ENCODE results near the gene IL18BP. TPM values are rescaled to one million over a fixed set of nuclear protein-coding genes. Genes with fewer than 3 reads are reported as not detected.
A peak's percentile ranks its signal among the peaks of the same experiment; 100 is the strongest.

The IL18BP gene
- total RNA-seq, 3 donors from 2014 or later = 7.6 to 14.5 (median 13.7) TPM

DNA sequence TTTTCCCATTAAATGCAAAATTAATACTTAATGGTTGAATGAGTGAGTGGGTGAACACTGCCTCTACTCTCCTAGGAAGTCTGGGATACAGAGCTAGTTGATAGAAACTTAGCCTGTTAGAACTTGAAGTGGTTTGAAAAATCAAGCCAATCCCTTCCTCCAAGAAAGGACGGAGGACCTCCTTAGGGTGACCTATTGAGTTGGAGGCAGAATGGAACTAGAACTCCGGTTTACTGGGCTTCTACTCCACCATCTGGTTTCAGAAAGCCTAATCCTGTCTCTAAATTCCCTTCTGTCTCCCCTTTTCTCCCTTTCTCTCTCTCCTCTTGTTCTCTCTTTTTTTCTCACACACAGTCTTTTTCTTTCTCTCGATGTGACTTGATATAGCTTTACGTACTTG lies 19.6 kb upstream of the IL18BP start:
- Histone ChIP-seq H3K4me3 (no peak overlapping the region), H3K9me3 (no peaks in the 10 kb centered on the region), H3K36me3 (ENCODE audit: low read depth) (no peaks in the 10 kb centered on the region), H3K4me1 (ENCODE audit: low read depth) (no peaks in the 10 kb centered on the region)
- TF ChIP-seq, protein P1, sequence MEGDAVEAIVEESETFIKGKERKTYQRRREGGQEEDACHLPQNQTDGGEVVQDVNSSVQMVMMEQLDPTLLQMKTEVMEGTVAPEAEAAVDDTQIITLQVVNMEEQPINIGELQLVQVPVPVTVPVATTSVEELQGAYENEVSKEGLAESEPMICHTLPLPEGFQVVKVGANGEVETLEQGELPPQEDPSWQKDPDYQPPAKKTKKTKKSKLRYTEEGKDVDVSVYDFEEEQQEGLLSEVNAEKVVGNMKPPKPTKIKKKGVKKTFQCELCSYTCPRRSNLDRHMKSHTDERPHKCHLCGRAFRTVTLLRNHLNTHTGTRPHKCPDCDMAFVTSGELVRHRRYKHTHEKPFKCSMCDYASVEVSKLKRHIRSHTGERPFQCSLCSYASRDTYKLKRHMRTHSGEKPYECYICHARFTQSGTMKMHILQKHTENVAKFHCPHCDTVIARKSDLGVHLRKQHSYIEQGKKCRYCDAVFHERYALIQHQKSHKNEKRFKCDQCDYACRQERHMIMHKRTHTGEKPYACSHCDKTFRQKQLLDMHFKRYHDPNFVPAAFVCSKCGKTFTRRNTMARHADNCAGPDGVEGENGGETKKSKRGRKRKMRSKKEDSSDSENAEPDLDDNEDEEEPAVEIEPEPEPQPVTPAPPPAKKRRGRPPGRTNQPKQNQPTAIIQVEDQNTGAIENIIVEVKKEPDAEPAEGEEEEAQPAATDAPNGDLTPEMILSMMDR (IDR thresholded peaks at IDR 0.05) = no peak
- ATAC-seq (no peak), DNase-seq (no peak)
- intact Hi-C loops (cut with DNase I, micrococcal nuclease) = no loop called here

DNA sequence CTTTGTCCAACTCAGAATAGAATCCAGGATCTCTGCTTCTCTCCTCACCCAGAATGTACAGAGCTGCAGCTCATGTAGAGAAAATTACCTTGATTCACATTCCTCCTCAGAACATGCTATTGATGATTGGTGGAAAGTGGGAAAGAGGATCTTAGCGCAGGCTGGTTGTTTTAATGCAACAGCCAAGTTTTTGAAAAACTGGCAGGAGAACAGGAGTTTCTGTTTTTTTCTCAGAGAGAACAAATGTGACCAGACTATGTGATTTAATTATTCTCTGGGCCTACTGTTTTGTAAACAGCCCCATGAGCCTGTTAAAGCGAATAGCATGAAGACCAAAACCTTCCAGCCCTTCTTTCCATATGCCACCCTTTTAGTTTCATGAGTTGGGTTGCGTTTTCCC lies 19.1 kb upstream of the IL18BP start:
- DNase-seq (no peak), ATAC-seq (no peak)
- H3K4me1 ChIP-seq (ENCODE audit: low read depth) = no peaks in the 10 kb centered on the region
- TF ChIP-seq, protein P1 (IDR thresholded peaks at IDR 0.05) = no peak
- H3K9me3 ChIP-seq = no peaks in the 10 kb centered on the region
- intact Hi-C loops (cut with DNase I, micrococcal nuclease) = no loop called here
- no peak overlapping the region for H3K4me3 ChIP-seq
- no peaks in the 10 kb centered on the region for H3K36me3 ChIP-seq (ENCODE audit: low read depth)

DNA sequence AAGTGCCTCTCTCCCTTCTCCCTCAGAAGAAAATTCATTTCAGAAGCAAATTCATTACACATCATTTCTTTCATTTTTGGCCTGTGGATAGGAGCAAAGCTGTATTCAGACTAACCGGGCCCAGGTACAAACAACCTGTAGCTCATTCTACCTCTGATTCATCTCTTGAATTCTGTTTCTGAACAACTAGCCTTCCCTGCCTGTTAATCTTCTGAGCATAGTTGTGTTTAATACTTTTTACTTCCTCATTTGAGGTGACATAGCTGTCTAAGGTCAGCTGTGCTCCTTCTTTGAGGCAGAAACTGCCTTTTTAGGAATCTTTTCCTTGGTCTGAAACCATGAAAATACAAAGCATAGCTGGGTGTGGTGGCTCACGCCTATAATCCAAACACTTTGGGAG lies 12.6 kb upstream of the IL18BP start:
- intact Hi-C loops (cut with DNase I, micrococcal nuclease) = no loop called here
- H3K9me3 ChIP-seq = no peaks in the 10 kb centered on the region
- no peaks in the 10 kb centered on the region for H3K4me1 ChIP-seq (ENCODE audit: low read depth)
- H3K36me3 ChIP-seq (ENCODE audit: low read depth) = no peaks in the 10 kb centered on the region
- no peak overlapping the region for H3K4me3 ChIP-seq
- TF ChIP-seq, protein P1 (IDR thresholded peaks at IDR 0.05) = no peak
- ATAC-seq (peak; percentile 23), DNase-seq (no peak)

DNA sequence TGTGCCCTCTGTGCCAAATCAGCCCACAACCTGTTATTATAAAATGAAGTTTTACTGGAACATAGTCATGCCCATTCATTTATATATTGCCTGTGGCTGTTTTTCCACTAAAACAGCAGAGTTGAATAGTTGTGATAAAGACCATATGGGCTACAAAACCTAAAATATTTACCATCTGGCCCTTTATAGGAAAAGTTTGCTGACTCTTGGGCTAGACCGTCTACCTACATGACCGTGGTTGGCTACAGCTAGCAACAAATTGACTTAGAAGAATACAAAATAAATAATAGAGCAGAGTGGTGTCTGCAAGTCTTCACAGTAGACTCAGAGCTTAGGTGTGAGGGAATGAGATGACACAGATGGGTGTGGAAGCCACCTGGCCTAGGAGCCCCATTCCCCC lies 11.2 kb upstream of the IL18BP start:
- DNase-seq = no peak

DNA sequence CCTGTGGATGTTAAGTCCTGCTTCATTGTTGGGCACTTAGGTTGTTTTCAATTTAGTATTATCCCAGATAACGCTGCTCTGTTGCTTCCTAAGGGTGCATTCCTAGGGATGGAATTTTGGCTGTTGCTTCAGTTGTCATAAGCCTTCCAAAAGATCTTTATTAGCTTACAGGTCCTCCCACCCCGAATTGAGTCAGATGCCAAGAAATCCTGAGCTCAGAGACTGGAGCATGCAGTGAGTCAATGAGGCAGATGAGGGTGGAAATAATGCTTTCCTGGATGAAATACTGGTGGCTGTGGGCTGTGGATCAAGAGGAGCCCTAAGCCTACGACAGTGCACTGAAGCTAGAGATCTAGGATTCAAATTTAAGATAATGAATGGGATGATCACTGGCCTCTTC lies 10.7 kb upstream of the IL18BP start:
- H3K4me3 ChIP-seq = no peak overlapping the region
- intact Hi-C loops (cut with DNase I, micrococcal nuclease) = no loop called here
- DNase-seq = no peak
- no peaks in the 10 kb centered on the region for H3K36me3 ChIP-seq (ENCODE audit: low read depth)
- H3K9me3 ChIP-seq = no peaks in the 10 kb centered on the region
- no peaks in the 10 kb centered on the region for H3K4me1 ChIP-seq (ENCODE audit: low read depth)
- TF ChIP-seq, protein P1 (IDR thresholded peaks at IDR 0.05) = no peak
- no peak for ATAC-seq

More for the DNA sequence above, 11.2 kb upstream of the IL18BP start:
- no peaks in the 10 kb centered on the region for H3K36me3 ChIP-seq (ENCODE audit: low read depth)
- H3K4me1 ChIP-seq (ENCODE audit: low read depth) = no peaks in the 10 kb centered on the region
- ATAC-seq = no peak
- TF ChIP-seq, protein P1 (IDR thresholded peaks at IDR 0.05) = no peak
- no peaks in the 10 kb centered on the region for H3K9me3 ChIP-seq
- intact Hi-C loops (cut with DNase I, micrococcal nuclease) = no loop called here
- no peak overlapping the region for H3K4me3 ChIP-seq

DNA sequence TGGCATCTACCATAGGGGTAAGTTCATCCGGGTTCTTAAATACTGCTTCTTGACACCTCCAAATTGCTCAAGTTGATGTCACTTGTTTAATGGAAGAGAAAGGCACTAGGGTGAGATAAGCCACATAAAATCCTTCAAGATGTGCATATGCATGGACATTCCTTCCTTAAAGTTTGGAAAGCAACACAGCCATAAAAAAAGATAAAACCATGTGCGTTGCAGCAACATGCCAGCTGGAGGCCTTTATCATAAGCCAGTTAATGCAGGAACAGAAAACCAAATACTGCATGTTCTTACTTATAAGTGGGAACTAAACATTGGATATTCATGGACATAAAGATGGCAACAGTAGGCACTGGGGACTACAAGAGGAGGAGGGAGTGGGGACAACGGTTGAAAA lies 8.0 kb upstream of the IL18BP start:
- Histone ChIP-seq H3K4me1 (ENCODE audit: low read depth) (no peaks in the 10 kb centered on the region), H3K4me3 (no peak overlapping the region), H3K36me3 (ENCODE audit: low read depth) (no peaks in the 10 kb centered on the region), H3K9me3 (no peaks in the 10 kb centered on the region)
- TF ChIP-seq, protein P1 (IDR thresholded peaks at IDR 0.05) = no peak
- ATAC-seq = no peak
- no peak for DNase-seq
- intact Hi-C loops (cut with DNase I, micrococcal nuclease) = no loop called here
